Measurements from ENCODE around the gene TBC1D7.

TBC1D7 gene

GRCh38 chr6:13302751-13303667 lies 25.3 kb downstream of the TBC1D7 start (continued):
- TF ChIP-seq ZSCAN18 (tag by site-specific recombination; IDR thresholded peaks at IDR 0.05) (no peak), ZNF600 (tag by site-specific recombination; IDR thresholded peaks at IDR 0.05) (no peak)

GRCh38 chr6:13302291-13302690 lies 26.0 kb downstream of the TBC1D7 start:
- TF ChIP-seq SETDB1 (IDR thresholded peaks at IDR 0.05; ENCODE audit: insufficient read length, low read length) (no peak), ZNF639 (tag by site-specific recombination; IDR thresholded peaks at IDR 0.05) (no peak), KLF8 (tag by site-specific recombination; IDR thresholded peaks at IDR 0.05) (no peak), YY2 (tag by site-specific recombination; IDR thresholded peaks at IDR 0.05) (no peak), ZNF10 (tag by site-specific recombination; IDR thresholded peaks at IDR 0.05) (no peak), HOXC10 (CRISPR knock-in tag; IDR thresholded peaks at IDR 0.05) (no peak), ZNF48 (tag by site-specific recombination; IDR thresholded peaks at IDR 0.05) (no peak), ZNF157 (tag by site-specific recombination; IDR thresholded peaks at IDR 0.05) (no peak)
- Histone ChIP-seq H3K27ac (ENCODE audit: extremely low read depth, low read depth, low read length) (no peak overlapping the region; the same call in 1 of the 2 replicates), H3K4me3 (ENCODE audit: low read depth, low read length) (no peak overlapping the region), H3K36me3 (ENCODE audit: control insufficient read depth in 2 of 2, insufficient read depth in 1 of 2, low read length in 2 of 2) (peaks cover 7 to 83% of the 10 kb centered on the region in 2 experiments; a peak in 2 of 3 replicates), H3K9me3 (ENCODE audit: control insufficient read depth, insufficient read depth, low read depth, low read length) (no peaks in the 10 kb centered on the region), H3K4me1 (ENCODE audit: control insufficient read depth, insufficient read depth, low read length) (peaks cover 6% of the 10 kb centered on the region)
- ChIA-PET CTCF (interaction anchor here (0.6 kb wide), 1 partner anchor 274 kb away, joined by 4 read pairs; no protein-coding TSS in a partner anchor), POLR2A (interaction anchor here (0.6 to 1.9 kb wide), 3 partner anchors 26 to 313 kb away, joined by 3 to 8 read pairs (median 3); partner anchors contain the start of genes NOL7 and TBC1D7)

- POLR2A ChIA-PET: no interaction called here
- Histone ChIP-seq H3K9me3 (ENCODE audit: control insufficient read depth, insufficient read depth, low read depth, low read length) (no peaks in the 10 kb centered on the region), H3K27ac (ENCODE audit: extremely low read depth, low read depth, low read length) (no peak overlapping the region), H3K36me3 (ENCODE audit: control insufficient read depth in 2 of 2, insufficient read depth in 1 of 2, low read length in 2 of 2) (peaks cover 0 to 81% of the 10 kb centered on the region in 2 experiments; a peak in 2 of 3 replicates), H3K4me1 (ENCODE audit: control insufficient read depth, insufficient read depth, low read length) (peaks cover 6% of the 10 kb centered on the region), H3K4me3 (ENCODE audit: low read depth, low read length) (no peak overlapping the region)
- TF ChIP-seq GLI4 (tag by site-specific recombination; IDR thresholded peaks at IDR 0.05): no peak
- TF ChIP-seq ZNF292 (tag by site-specific recombination; IDR thresholded peaks at IDR 0.05; ENCODE audit: borderline replicate concordance, low read depth): no peak
- no peak for TF ChIP-seq PRDM2 (tag by site-specific recombination; IDR thresholded peaks at IDR 0.05; ENCODE audit: borderline replicate concordance)
- no peak for TF ChIP-seq ZNF791 (tag by site-specific recombination; IDR thresholded peaks at IDR 0.05)
- no peak for TF ChIP-seq ZNF660 (tag by site-specific recombination; IDR thresholded peaks at IDR 0.05)
- no peak for TF ChIP-seq ZNF837 (tag by site-specific recombination; IDR thresholded peaks at IDR 0.05)
- no peak for TF ChIP-seq FEZF1 (tag by site-specific recombination; IDR thresholded peaks at IDR 0.05)
- CTCF ChIA-PET: no interaction called here
These were observed 27.4 kb downstream of the TBC1D7 start for GRCh38 chr6:13300643-13301590.

Data from HEK293 (cell line).